Nephron progenitor cell (in vitro differentiated cells): ENCODE data around the gene TDRD3.
A peak's percentile ranks its signal among the peaks of the same experiment; 100 is the strongest.
"Not testable (repeated sequence)": the region's sequence is repeated elsewhere in the genome, so short reads cannot be mapped to it uniquely, and the experiment has no call there.

Experiments
- DNase-seq: peaks from one replicate; pipeline ENCODE4 v3.0.0; 2021
- H3K27ac Mint-ChIP-seq: 2 replicates; pipeline ENCODE4 v1.8.0; 2021; ENCODE audit warnings: mild to moderate bottlenecking, moderate library complexity, mixed read lengths
- H3K27me3 Mint-ChIP-seq: 2 replicates; pipeline ENCODE4 v1.8.0; 2021; ENCODE audit warnings: mild to moderate bottlenecking, low read depth, mixed read lengths; ENCODE audit not compliant: poor library complexity
- H3K36me3 Mint-ChIP-seq: 2 replicates; pipeline ENCODE4 v1.8.0; 2021; ENCODE audit warnings: low read depth, mixed read lengths
- H3K4me1 Mint-ChIP-seq: 2 replicates; pipeline ENCODE4 v1.8.0; 2021; ENCODE audit warnings: mixed read lengths
- H3K4me3 Mint-ChIP-seq: 2 replicates; pipeline ENCODE4 v1.8.0; 2021; ENCODE audit warnings: mild to moderate bottlenecking, moderate library complexity, mixed read lengths
- H3K9me3 Mint-ChIP-seq: 2 replicates; pipeline ENCODE4 v1.8.0; 2021; ENCODE audit warnings: mild to moderate bottlenecking, moderate library complexity, mixed read lengths
- CTCF ChIP-seq: fragments of 200-600 bp; sonication (generic); IDR thresholded peaks from 2 replicates; pipeline ENCODE4 v1.5.0; 2021; ENCODE audit warnings: antibody characterized with exemption

Gene TDRD3

GRCh38 chr13:60370343-60370742, 26.7 kb upstream of the TDRD3 start:
- Mint-ChIP-seq H3K27ac (no peak overlapping the region), H3K4me3 (no peak overlapping the region), H3K27me3 (peaks cover 7% of the 10 kb centered on the region), H3K4me1 (no peaks in the 10 kb centered on the region), H3K36me3 (no peaks in the 10 kb centered on the region), H3K9me3 (peaks cover 15% of the 10 kb centered on the region)
- TF ChIP-seq CTCF: no peak
- no peak for DNase-seq

- Mint-ChIP-seq H3K27ac (no peak overlapping the region), H3K36me3 (no peaks in the 10 kb centered on the region), H3K4me1 (no peaks in the 10 kb centered on the region), H3K27me3 (peaks cover 7% of the 10 kb centered on the region), H3K9me3 (peaks cover 19% of the 10 kb centered on the region), H3K4me3 (no peak overlapping the region)
- no peak for DNase-seq
- TF ChIP-seq CTCF: no peak
Observed at GRCh38 chr13:60372141-60372540, 24.9 kb upstream of the TDRD3 start.

- H3K4me1 Mint-ChIP-seq, DNase-seq, H3K36me3 Mint-ChIP-seq, H3K27me3 Mint-ChIP-seq, H3K4me3 Mint-ChIP-seq: not testable (repeated sequence)
- Mint-ChIP-seq H3K9me3 (peaks cover 15% of the 10 kb centered on the region), H3K27ac (peak overlapping the region; percentile 16)
Observed at GRCh38 chr13:60379282-60379681, 17.7 kb upstream of the TDRD3 start.

- Mint-ChIP-seq H3K27ac (no peak overlapping the region), H3K9me3 (peaks cover 8% of the 10 kb centered on the region)
- no peak for DNase-seq
Observed at GRCh38 chr13:60379837-60380565, 17.0 kb upstream of the TDRD3 start.

GRCh38 chr13:60384911-60385310, 12.1 kb upstream of the TDRD3 start:
- H3K9me3 Mint-ChIP-seq: no peaks in the 10 kb centered on the region
- no peak overlapping the region for H3K4me3 Mint-ChIP-seq
- DNase-seq: no peak

More at GRCh38 chr13:60379837-60380565, 17.0 kb upstream of the TDRD3 start:
- no peaks in the 10 kb centered on the region for H3K27me3 Mint-ChIP-seq
- no peak for TF ChIP-seq CTCF
- H3K4me1 Mint-ChIP-seq: no peaks in the 10 kb centered on the region
- no peaks in the 10 kb centered on the region for H3K36me3 Mint-ChIP-seq
- no peak overlapping the region for H3K4me3 Mint-ChIP-seq

GRCh38 chr13:60386250-60386649, 10.8 kb upstream of the TDRD3 start:
- Mint-ChIP-seq H3K36me3 (no peaks in the 10 kb centered on the region), H3K27ac (no peak overlapping the region), H3K4me3 (no peak overlapping the region)

More at GRCh38 chr13:60384911-60385310, 12.1 kb upstream of the TDRD3 start:
- Mint-ChIP-seq H3K36me3 (no peaks in the 10 kb centered on the region), H3K27ac (no peak overlapping the region), H3K27me3 (peaks cover 7% of the 10 kb centered on the region), H3K4me1 (no peaks in the 10 kb centered on the region)
- TF ChIP-seq CTCF: no peak

More at GRCh38 chr13:60386250-60386649, 10.8 kb upstream of the TDRD3 start:
- H3K9me3 Mint-ChIP-seq: no peaks in the 10 kb centered on the region
- no peaks in the 10 kb centered on the region for H3K4me1 Mint-ChIP-seq
- no peak for DNase-seq
- peaks cover 7% of the 10 kb centered on the region for H3K27me3 Mint-ChIP-seq
- TF ChIP-seq CTCF: no peak
